ENCODE measurements around the gene PUS7.
"Not testable (repeated sequence)": the region's sequence is repeated elsewhere in the genome, so short reads cannot be mapped to it uniquely, and the experiment has no call there.

PUS7 gene

GRCh38 chr7:105450177-105450861 is 71.8 kb downstream of the PUS7 start:
- Histone ChIP-seq H3K36me3 (ENCODE audit: insufficient read depth, low read length) (no peaks in the 10 kb centered on the region), H3K4me1 (ENCODE audit: control insufficient read depth, insufficient read depth, low read length, unreplicated experiment) (peaks cover 14% of the 10 kb centered on the region), H3K27ac (ENCODE audit: low read depth, low read length) (no peak overlapping the region), H2AFZ (ENCODE audit: low read length, unreplicated experiment) (no peak overlapping the region), H3K4me3 (ENCODE audit: low read depth, low read length) (no peak overlapping the region), H3K79me2 (ENCODE audit: control insufficient read depth, insufficient read depth, low read length, unreplicated experiment) (no peaks in the 10 kb centered on the region), H3K27me3 (ENCODE audit: insufficient read depth, low read length) (no peaks in the 10 kb centered on the region)

DNA sequence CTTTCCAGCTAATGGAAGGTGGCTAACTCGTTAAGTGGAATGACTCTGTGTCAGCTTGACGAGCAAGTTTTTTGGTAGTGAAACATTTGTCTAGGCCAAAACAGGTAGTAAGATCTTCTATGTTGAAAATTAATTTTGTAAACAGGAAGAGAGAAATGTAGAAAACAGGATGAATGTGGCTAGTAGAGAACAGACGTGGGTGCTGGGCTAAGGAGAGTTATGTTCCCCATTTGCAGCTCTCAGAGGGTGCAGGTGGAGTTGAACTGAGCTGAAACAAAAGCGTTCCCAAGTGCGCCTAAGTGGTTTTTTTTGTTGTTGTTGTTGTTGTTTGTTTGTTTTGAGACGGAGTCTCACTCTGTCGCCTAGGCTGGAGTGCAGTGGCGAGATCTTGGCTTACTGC is 73.9 kb downstream of the PUS7 start:
- H3K27ac ChIP-seq (ENCODE audit: low read depth, low read length) = no peak overlapping the region
- H3K4me1 ChIP-seq (ENCODE audit: control insufficient read depth, insufficient read depth, low read length, unreplicated experiment) = no peaks in the 10 kb centered on the region
- no peak overlapping the region for H2AFZ ChIP-seq (ENCODE audit: low read length, unreplicated experiment)
- H3K79me2 ChIP-seq (ENCODE audit: control insufficient read depth, insufficient read depth, low read length, unreplicated experiment) = no peaks in the 10 kb centered on the region
- no peaks in the 10 kb centered on the region for H3K27me3 ChIP-seq (ENCODE audit: insufficient read depth, low read length)
- no peak overlapping the region for H3K4me3 ChIP-seq (ENCODE audit: low read depth, low read length)
- H3K36me3 ChIP-seq (ENCODE audit: insufficient read depth, low read length) = no peaks in the 10 kb centered on the region

- Histone ChIP-seq H3K36me3 (ENCODE audit: insufficient read depth, low read length) (no peaks in the 10 kb centered on the region), H3K4me1 (ENCODE audit: control insufficient read depth, insufficient read depth, low read length, unreplicated experiment) (peaks cover 4% of the 10 kb centered on the region), H3K27me3 (ENCODE audit: insufficient read depth, low read length) (no peaks in the 10 kb centered on the region), H3K79me2 (ENCODE audit: control insufficient read depth, insufficient read depth, low read length, unreplicated experiment) (no peaks in the 10 kb centered on the region), H3K27ac (ENCODE audit: low read depth, low read length) (no peak overlapping the region), H3K4me3 (ENCODE audit: low read depth, low read length) (no peak overlapping the region), H2AFZ (ENCODE audit: low read length, unreplicated experiment) (no peak overlapping the region)
These were observed 77.6 kb downstream of the PUS7 start for GRCh38 chr7:105444342-105444987.

DNA sequence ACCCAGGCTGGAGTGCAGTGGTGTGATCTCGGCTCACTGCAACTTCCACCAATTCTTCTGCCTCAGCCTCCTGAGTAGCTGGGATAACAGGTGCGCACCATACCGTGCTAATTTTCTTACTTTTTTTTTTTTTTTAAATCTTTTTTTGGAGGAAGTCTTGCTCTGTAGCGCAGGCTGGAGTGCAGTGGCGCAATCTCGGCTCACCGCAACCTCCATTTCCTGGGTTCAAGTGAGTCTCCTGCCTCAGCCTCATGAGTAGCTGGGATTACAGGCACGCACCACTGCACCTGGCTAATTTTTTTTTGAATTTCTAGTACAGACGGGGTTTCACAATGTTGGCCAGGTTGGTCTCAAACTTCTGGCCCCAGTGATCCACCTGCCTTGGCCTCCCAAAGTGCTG is 79.9 kb downstream of the PUS7 start:
- H3K4me1 ChIP-seq (ENCODE audit: control insufficient read depth, insufficient read depth, low read length, unreplicated experiment) = peaks cover 10% of the 10 kb centered on the region
- not testable (repeated sequence) for H2AFZ ChIP-seq (ENCODE audit: low read length, unreplicated experiment); H3K27ac ChIP-seq (ENCODE audit: low read depth, low read length); H3K4me3 ChIP-seq (ENCODE audit: low read depth, low read length); H3K79me2 ChIP-seq (ENCODE audit: control insufficient read depth, insufficient read depth, low read length, unreplicated experiment); H3K27me3 ChIP-seq (ENCODE audit: insufficient read depth, low read length); H3K36me3 ChIP-seq (ENCODE audit: insufficient read depth, low read length)

GRCh38 chr7:105439174-105439893 is 82.7 kb downstream of the PUS7 start:
- Histone ChIP-seq H3K27ac (ENCODE audit: low read depth, low read length) (peak overlapping the region; percentile 19; the same call in 1 of the 2 replicates), H3K4me3 (ENCODE audit: low read depth, low read length) (no peak overlapping the region), H3K27me3 (ENCODE audit: insufficient read depth, low read length) (no peaks in the 10 kb centered on the region), H3K4me1 (ENCODE audit: control insufficient read depth, insufficient read depth, low read length, unreplicated experiment) (peaks cover 10% of the 10 kb centered on the region), H3K36me3 (ENCODE audit: insufficient read depth, low read length) (no peaks in the 10 kb centered on the region), H3K79me2 (ENCODE audit: control insufficient read depth, insufficient read depth, low read length, unreplicated experiment) (no peaks in the 10 kb centered on the region), H2AFZ (ENCODE audit: low read length, unreplicated experiment) (peak overlapping the region; percentile 2)

GRCh38 chr7:105438847-105439173 is 83.3 kb downstream of the PUS7 start:
- Histone ChIP-seq H3K4me3 (ENCODE audit: low read depth, low read length) (no peak overlapping the region), H2AFZ (ENCODE audit: low read length, unreplicated experiment) (peak overlapping the region; percentile 2), H3K36me3 (ENCODE audit: insufficient read depth, low read length) (no peaks in the 10 kb centered on the region), H3K4me1 (ENCODE audit: control insufficient read depth, insufficient read depth, low read length, unreplicated experiment) (peaks cover 10% of the 10 kb centered on the region), H3K27me3 (ENCODE audit: insufficient read depth, low read length) (no peaks in the 10 kb centered on the region), H3K79me2 (ENCODE audit: control insufficient read depth, insufficient read depth, low read length, unreplicated experiment) (no peaks in the 10 kb centered on the region), H3K27ac (ENCODE audit: low read depth, low read length) (peak overlapping the region; percentile 19; the same call in 1 of the 2 replicates)

- H2AFZ ChIP-seq (ENCODE audit: low read length, unreplicated experiment) = no peak overlapping the region
- no peaks in the 10 kb centered on the region for H3K36me3 ChIP-seq (ENCODE audit: insufficient read depth, low read length)
- no peaks in the 10 kb centered on the region for H3K27me3 ChIP-seq (ENCODE audit: insufficient read depth, low read length)
- H3K27ac ChIP-seq (ENCODE audit: low read depth, low read length) = no peak overlapping the region
- H3K4me1 ChIP-seq (ENCODE audit: control insufficient read depth, insufficient read depth, low read length, unreplicated experiment) = peaks cover 10% of the 10 kb centered on the region
- no peak overlapping the region for H3K4me3 ChIP-seq (ENCODE audit: low read depth, low read length)
- H3K79me2 ChIP-seq (ENCODE audit: control insufficient read depth, insufficient read depth, low read length, unreplicated experiment) = no peaks in the 10 kb centered on the region
These were observed 83.8 kb downstream of the PUS7 start for GRCh38 chr7:105438254-105438653.

- not testable (repeated sequence) for H3K27ac ChIP-seq (ENCODE audit: low read depth, low read length); H3K36me3 ChIP-seq (ENCODE audit: insufficient read depth, low read length); H3K27me3 ChIP-seq (ENCODE audit: insufficient read depth, low read length); H2AFZ ChIP-seq (ENCODE audit: low read length, unreplicated experiment); H3K79me2 ChIP-seq (ENCODE audit: control insufficient read depth, insufficient read depth, low read length, unreplicated experiment); H3K4me3 ChIP-seq (ENCODE audit: low read depth, low read length)
- peaks cover 10% of the 10 kb centered on the region for H3K4me1 ChIP-seq (ENCODE audit: control insufficient read depth, insufficient read depth, low read length, unreplicated experiment)
These were observed 84.7 kb downstream of the PUS7 start for GRCh38 chr7:105437356-105437755.

- no peak overlapping the region for H2AFZ ChIP-seq (ENCODE audit: low read length, unreplicated experiment)
- no peaks in the 10 kb centered on the region for H3K79me2 ChIP-seq (ENCODE audit: control insufficient read depth, insufficient read depth, low read length, unreplicated experiment)
- H3K36me3 ChIP-seq (ENCODE audit: insufficient read depth, low read length) = no peaks in the 10 kb centered on the region
- no peaks in the 10 kb centered on the region for H3K4me1 ChIP-seq (ENCODE audit: control insufficient read depth, insufficient read depth, low read length, unreplicated experiment)
- no peaks in the 10 kb centered on the region for H3K27me3 ChIP-seq (ENCODE audit: insufficient read depth, low read length)
- H3K4me3 ChIP-seq (ENCODE audit: low read depth, low read length) = no peak overlapping the region
- H3K27ac ChIP-seq (ENCODE audit: low read depth, low read length) = no peak overlapping the region
These were observed 92.1 kb downstream of the PUS7 start for GRCh38 chr7:105429746-105430612.

DNA sequence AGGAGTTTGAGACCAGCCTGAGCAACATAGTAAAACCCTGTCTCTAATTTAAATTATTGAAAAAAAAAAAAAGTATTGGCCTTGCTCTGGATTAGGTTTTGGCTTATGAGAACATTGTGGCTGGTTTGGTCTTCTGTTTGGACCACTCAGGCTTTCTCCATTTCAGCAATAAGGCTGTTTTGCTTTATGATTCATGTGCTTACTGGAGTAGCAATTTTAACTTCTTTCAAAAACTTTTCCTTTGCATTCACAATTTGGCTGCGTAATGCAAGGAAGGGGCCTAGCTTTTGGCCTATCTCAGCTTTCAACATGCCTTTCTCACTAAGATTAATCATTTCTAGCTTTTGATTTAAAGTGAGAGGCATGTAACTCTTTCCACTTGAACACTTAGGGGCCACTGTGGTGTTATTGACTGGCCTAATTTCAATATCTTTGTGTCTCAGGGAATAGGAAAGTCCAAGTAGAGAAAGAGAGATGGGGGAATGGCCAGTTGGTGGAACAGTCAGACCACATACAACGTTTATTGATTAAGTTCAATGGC is 95.4 kb downstream of the PUS7 start:
- Histone ChIP-seq H3K79me2 (ENCODE audit: control insufficient read depth, insufficient read depth, low read length, unreplicated experiment) (no peaks in the 10 kb centered on the region), H3K4me1 (ENCODE audit: control insufficient read depth, insufficient read depth, low read length, unreplicated experiment) (no peaks in the 10 kb centered on the region), H3K4me3 (ENCODE audit: low read depth, low read length) (no peak overlapping the region), H3K36me3 (ENCODE audit: insufficient read depth, low read length) (no peaks in the 10 kb centered on the region), H3K27me3 (ENCODE audit: insufficient read depth, low read length) (no peaks in the 10 kb centered on the region; the same call in 1 of the 2 replicates), H3K27ac (ENCODE audit: low read depth, low read length) (no peak overlapping the region), H2AFZ (ENCODE audit: low read length, unreplicated experiment) (no peak overlapping the region)

Data from ACC112 (cell line).